Pancreas (tissue), 10 donors: ENCODE measurements around the gene RPRD1B. TPM values are rescaled to one million over a fixed set of nuclear protein-coding genes. Genes with fewer than 3 reads are reported as not detected.

ENCODE experiments used
- ATAC-seq, 4 donors: fragments of 200-7000 bp; cut with Tn5 transposase; one replicate each; pipeline versions ENCODE4 v1.8.0 to v1.9.1; 2020; ENCODE audit warnings: mild to moderate bottlenecking in 4 of 4, moderate library complexity in 4 of 4
- DNase-seq, 6 donors: peaks; one replicate each; pipeline ENCODE4 v3.0.0-alpha.2; 2020
- FAIRE-seq: peaks from 2 replicates; lab custom pipeline; 2012; peaks lifted over from hg19 to GRCh38; lab: Jason Lieb, UNC
- H3K27ac ChIP-seq, 4 donors: fragments of 200-600 bp; sonication (generic); 1 replicate in 3 of 4; 2 replicates in 1 of 4; pipeline versions ENCODE4 v1.5.0 to v1.8.0; 2020
- H3K27me3 ChIP-seq, 4 donors: fragments of 200-600 bp; one replicate each; pipeline ENCODE4 v1.8.0; 2021
- H3K36me3 ChIP-seq, 3 donors: fragments of 200-600 bp; sonication (generic) in 1 of 3; one replicate each; pipeline versions ENCODE4 v1.5.0 to v1.8.0; 2020 to 2021
- H3K4me1 ChIP-seq, 3 donors: fragments of 200-600 bp; one replicate each; pipeline ENCODE4 v1.8.0; 2021
- H3K4me3 ChIP-seq, 4 donors: fragments of 200-600 bp; sonication (generic) in 2 of 4; one replicate each; pipeline versions ENCODE4 v1.5.0 to v1.8.0; 2020 to 2021
- H3K9me3 ChIP-seq, 4 donors: fragments of 200-600 bp; one replicate each; pipeline ENCODE4 v1.8.0; 2021
- WGBS, 2 donors: extraction: QIAGEN DNeasy Blood & Tissue Kit; methylation state at CpG; one replicate each; pipeline ENCODE4 v1.1.7; 2013; 5-methylcytosine and 5-hydroxymethylcytosine counted together
- intact Hi-C, 3 donors: fragments of 100-400 bp; cut with DNase I; formaldehyde crosslinking; loops; one replicate each; pipeline versions ENCODE4 v1.11.1 to v1.14.2; 2022
- polyA plus RNA-seq, 2 donors: library from polyadenylated mRNA; stranded (reverse); fragments of 200-250 nt; gene quantifications; one replicate each; pipeline ENCODE4 v1.2.3, GENCODE V29; 2013
- total RNA-seq, 6 donors: library from RNA; stranded (reverse); fragmentation: NEBNext Ultra II Directional in 4 of 6; extraction: Animal tissue kit (Norgen Biotek cat#: 25700) in 4 of 6; gene quantifications; one replicate each; pipeline versions ENCODE4 v1.2.1 to v1.2.4, GENCODE V29; 2021 to 2023
- TF ChIP-seq, protein P1 (sequence below), 4 donors: fragments of 200-600 bp; sonication (generic) in 3 of 4; IDR thresholded peaks; one replicate each; pipeline versions ENCODE4 v1.5.0 to v1.8.0; 2021; ENCODE audit warnings: antibody characterized with exemption in 4 of 4
- donor health status: healthy with polysubstance abuse.
- donor health status: DM: no; HTN: no; CAD: no; lungs with moderate emphysema.
- donor health status: DM: no; HTN: no; CAD: no.
- donor health status: control.
- donor health status: control.
- donor health status: Bipolar disorder and iron deficiency.
- donor health status: DM: yes; HTN: yes; CAD: no.
- donor health status: DM: no; HTN: no; CAD: no.
- donor health status: DM: no; HTN: no; CAD: no.
- donor health status: DM: yes; HTN: yes; CAD: no.

The RPRD1B gene
- total and polyA plus RNA-seq, 8 donors, result 6.0 to 19.7 (median 12.0) TPM

DNA sequence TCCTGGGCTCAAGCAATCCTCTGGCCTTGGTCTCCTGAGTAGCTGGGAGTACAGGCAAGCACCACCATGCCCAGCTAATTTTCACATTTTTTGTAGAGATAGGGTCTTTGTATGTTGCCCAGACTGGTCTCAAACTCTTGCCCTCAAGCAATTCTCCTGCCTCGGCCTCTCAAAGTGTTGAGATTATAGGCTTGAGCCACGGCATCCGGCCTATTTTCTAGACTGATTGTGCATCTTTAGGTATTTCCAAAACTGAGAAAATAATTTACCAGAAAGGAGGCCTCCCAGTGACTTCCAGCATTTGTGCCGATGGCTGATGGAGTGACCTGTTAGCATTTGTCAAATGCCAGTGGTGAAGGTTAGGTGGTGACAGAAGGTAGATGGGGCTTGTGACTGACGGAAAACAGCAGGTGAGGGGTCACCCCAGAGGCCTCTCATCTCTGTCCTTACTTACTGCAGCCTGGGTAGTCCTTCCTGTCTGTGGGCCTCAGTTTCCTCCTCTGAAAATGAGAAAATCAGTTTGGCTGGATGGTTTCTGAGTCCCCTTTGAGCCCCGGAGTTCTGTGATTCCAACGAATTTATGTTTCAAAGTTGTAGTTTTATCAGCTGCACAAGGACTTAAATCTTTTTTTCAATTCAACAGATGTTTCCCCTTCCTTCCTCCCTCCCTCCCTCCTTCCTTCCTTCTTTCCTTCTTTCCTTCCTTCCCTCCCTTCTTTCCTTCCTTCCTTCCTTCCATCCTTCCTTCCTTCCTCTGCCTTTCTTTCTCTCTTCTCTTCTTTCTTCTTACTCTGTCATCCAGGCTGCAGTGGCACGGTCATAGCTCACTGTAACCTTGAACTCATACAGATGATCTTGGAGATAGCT lies 78.1 kb downstream of the RPRD1B start:
- intact Hi-C loops, result no loop called here
- H3K36me3 ChIP-seq, result no peaks in the 10 kb centered on the region
- 80 to 81% methylated on average over 8 of the region's 8 CpGs for WGBS, 2 donors
- TF ChIP-seq, protein P1, sequence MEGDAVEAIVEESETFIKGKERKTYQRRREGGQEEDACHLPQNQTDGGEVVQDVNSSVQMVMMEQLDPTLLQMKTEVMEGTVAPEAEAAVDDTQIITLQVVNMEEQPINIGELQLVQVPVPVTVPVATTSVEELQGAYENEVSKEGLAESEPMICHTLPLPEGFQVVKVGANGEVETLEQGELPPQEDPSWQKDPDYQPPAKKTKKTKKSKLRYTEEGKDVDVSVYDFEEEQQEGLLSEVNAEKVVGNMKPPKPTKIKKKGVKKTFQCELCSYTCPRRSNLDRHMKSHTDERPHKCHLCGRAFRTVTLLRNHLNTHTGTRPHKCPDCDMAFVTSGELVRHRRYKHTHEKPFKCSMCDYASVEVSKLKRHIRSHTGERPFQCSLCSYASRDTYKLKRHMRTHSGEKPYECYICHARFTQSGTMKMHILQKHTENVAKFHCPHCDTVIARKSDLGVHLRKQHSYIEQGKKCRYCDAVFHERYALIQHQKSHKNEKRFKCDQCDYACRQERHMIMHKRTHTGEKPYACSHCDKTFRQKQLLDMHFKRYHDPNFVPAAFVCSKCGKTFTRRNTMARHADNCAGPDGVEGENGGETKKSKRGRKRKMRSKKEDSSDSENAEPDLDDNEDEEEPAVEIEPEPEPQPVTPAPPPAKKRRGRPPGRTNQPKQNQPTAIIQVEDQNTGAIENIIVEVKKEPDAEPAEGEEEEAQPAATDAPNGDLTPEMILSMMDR (IDR thresholded peaks at IDR 0.05), result no peak
- no peak overlapping the region for H3K27ac ChIP-seq
- H3K27me3 ChIP-seq, result no peaks in the 10 kb centered on the region
- FAIRE-seq, result no peak
- H3K9me3 ChIP-seq, result no peaks in the 10 kb centered on the region
- peaks cover 0 to 6% (median 0%) of the 10 kb centered on the region in 3 donors for H3K4me1 ChIP-seq
- no peak for DNase-seq
- no peak for ATAC-seq
- H3K4me3 ChIP-seq, result no peak overlapping the region

DNA sequence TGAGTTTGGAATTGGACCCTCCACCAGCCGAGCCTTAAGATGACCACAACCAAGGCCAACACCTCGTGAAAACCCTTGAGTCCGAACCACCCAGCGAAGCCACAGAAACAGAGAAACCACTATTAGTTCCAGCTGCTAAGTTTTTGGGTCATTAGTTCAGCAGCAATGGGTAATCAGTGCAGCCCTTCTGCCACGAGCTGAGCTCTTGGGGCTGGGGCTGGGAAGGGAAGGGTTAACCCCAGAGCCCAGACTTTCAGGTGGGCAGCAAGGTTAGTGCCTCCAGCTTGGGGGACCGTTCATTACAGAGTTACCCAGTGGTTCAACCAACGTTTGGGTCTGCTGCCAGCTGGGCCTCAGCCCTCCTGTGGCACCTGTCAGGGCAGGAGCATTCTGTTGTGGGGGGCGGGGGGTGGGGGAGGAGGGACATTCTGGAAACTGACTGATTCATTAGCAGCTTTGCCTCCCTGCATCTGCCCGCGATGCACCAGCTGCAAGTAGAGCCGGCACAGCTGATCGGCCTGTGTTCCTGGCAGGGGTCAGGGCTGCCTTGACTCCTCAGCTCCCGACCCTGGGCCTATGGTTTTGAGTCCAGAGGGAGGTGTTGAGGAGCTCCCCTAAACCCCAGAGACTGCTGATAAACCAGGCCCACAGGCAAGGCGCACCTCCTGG lies 78.8 kb downstream of the RPRD1B start:
- Histone ChIP-seq H3K4me1 (peaks cover 0 to 6% (median 0%) of the 10 kb centered on the region in 3 donors), H3K36me3 (no peaks in the 10 kb centered on the region), H3K9me3 (no peaks in the 10 kb centered on the region), H3K27ac (no peak overlapping the region), H3K4me3 (no peak overlapping the region), H3K27me3 (no peaks in the 10 kb centered on the region)
- intact Hi-C loops, result no loop called here
- no peak for FAIRE-seq
- DNase-seq, result no peak
- ATAC-seq, result no peak
- TF ChIP-seq, protein P1 (IDR thresholded peaks at IDR 0.05), result no peak
- WGBS, 2 donors, result 86 to 90% methylated on average over 14 of the region's 14 CpGs

DNA sequence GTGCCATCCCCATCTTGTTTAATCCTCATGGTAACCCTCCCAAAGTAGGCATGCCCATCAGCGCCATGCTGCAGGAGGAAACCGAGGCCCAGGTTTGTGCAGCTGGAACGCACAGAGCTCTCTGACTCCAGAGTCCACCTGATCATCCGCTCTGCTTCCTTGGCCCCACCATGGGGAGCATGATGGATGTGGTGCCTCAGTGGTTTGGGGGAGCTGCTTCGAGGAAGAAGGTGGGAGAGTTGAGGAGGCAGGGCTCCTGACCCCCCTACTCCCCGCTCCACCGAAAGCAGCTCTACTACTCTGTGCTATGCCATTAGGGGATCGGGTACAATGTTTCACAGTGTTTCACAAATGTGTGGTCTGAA lies 79.4 kb downstream of the RPRD1B start:
- FAIRE-seq (no peak), ATAC-seq (no peak), DNase-seq (no peak)
- TF ChIP-seq, protein P1 (IDR thresholded peaks at IDR 0.05), result no peak
- Histone ChIP-seq H3K4me1 (peaks cover 0 to 6% (median 0%) of the 10 kb centered on the region in 3 donors), H3K36me3 (no peaks in the 10 kb centered on the region), H3K27ac (no peak overlapping the region), H3K4me3 (no peak overlapping the region), H3K9me3 (no peaks in the 10 kb centered on the region), H3K27me3 (no peaks in the 10 kb centered on the region)
- WGBS, 2 donors, result 92 to 96% methylated on average over 8 of the region's 8 CpGs
- intact Hi-C loops, result no loop called here

DNA sequence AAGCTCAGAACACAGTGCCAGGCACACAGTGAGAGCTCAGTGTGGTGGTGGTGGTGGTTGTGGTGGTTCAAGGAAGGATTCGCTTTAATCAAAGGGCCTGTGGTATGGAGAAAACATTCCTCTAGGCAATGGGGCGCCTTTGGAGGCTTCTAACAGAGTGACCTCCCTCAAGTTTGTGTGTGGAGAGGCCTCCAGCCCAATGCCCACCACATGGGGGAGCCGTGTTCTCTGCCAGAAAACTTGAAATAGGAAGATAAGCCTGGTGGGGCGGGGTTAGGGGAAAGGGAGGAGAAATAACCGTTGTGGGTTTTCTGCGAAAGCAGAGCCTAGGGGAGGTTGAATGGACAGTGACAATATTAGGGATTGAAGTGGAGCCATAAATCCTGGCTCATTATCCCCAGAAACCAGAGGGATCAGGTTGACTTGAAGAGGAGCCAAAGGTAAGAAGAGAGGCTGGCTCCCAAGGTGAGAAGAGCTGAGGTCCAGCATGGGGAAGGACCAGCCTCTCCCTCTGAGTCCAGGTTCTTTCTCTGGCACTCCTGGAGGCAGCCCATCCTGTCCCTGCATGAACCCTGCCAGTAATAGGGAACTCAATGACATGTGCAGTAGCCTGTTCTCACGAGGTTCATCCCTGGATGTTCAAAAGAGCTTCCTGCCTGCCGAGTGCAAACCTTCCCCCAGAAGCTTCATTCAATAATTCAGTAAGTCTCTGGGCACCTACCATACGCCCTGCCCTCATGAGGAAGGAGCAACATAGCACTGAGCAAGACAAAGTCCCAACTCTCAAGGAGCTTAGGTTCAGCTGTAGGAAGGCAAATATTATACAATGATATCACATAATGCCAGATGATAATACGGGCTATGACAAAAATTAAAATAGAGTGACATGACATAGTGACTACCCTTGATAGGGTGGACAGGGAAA lies 80.1 kb downstream of the RPRD1B start:
- no peaks in the 10 kb centered on the region for H3K9me3 ChIP-seq
- intact Hi-C loops, result no loop called here
- H3K27me3 ChIP-seq, result no peaks in the 10 kb centered on the region
- no peak overlapping the region for H3K4me3 ChIP-seq
- TF ChIP-seq, protein P1 (IDR thresholded peaks at IDR 0.05), result no peak
- 59 to 65% methylated on average over 10 of the region's 10 CpGs for WGBS, 2 donors
- ATAC-seq, result peak in 2 of 4 donors; percentile 13 to 55
- DNase-seq, result no peak
- H3K27ac ChIP-seq, result no peak overlapping the region
- peaks cover 0 to 6% (median 0%) of the 10 kb centered on the region in 3 donors for H3K4me1 ChIP-seq
- FAIRE-seq, result no peak
- no peaks in the 10 kb centered on the region for H3K36me3 ChIP-seq
